K562 (cell line): Measurements from ENCODE around the gene NEK3. TPM values are rescaled to one million over a fixed set of nuclear protein-coding genes. Genes with fewer than 3 reads are reported as not detected.

ENCODE experiments used
- E2F6 ChIP-seq, 2 experiments: IDR thresholded peaks; 2 replicates each; pipeline ENCODE4 v1.6.1; 2011; ENCODE audit warnings: borderline replicate concordance in 1 of 2, control low read depth in 1 of 2, low read depth in 1 of 2, low read length in 1 of 2, mild to moderate bottlenecking in 1 of 2, mixed read lengths in 1 of 2, moderate library complexity in 1 of 2; ENCODE audit not compliant: insufficient read depth in 1 of 2, insufficient read length in 1 of 2, poor library complexity in 1 of 2, severe bottlenecking in 1 of 2; ENCODE audit errors: extremely low read depth in 1 of 2
- ETV5 ChIP-seq: sonication (generic); formaldehyde crosslinking; IDR thresholded peaks from 2 replicates; pipeline ENCODE4 v1.4.0; 2020; ENCODE audit warnings: low read depth, mild to moderate bottlenecking, missing genetic modification reagents
- NBN ChIP-seq: fragments of 450-650 bp; IDR thresholded peaks from 2 replicates; pipeline ENCODE4 v1.6.1; 2016; ENCODE audit warnings: low read depth, mild to moderate bottlenecking
- NR2C2 ChIP-seq, 2 experiments: fragments of 200-800 bp in 1 of 2; sonication (Bioruptor generic) in 1 of 2; sonication (generic) in 1 of 2; formaldehyde crosslinking in 1 of 2; IDR thresholded peaks; 2 replicates each; pipeline versions ENCODE4 v1.6.1 to v1.8.0; 2016 to 2022; ENCODE audit warnings: mild to moderate bottlenecking in 1 of 2, missing compliant biosample characterization in 1 of 2, missing genetic modification characterization in 1 of 2, missing genetic modification reagents in 1 of 2
- PHF20 ChIP-seq: fragments of 450-650 bp; IDR thresholded peaks from 2 replicates; pipeline ENCODE4 v1.6.1; 2018; ENCODE audit not compliant: partially characterized antibody
- PKNOX1 ChIP-seq: fragments of 450-650 bp; IDR thresholded peaks from 2 replicates; pipeline ENCODE4 v1.6.1; 2016
- SOX6 ChIP-seq: fragments of 450-650 bp; IDR thresholded peaks from 2 replicates; pipeline ENCODE4 v1.6.1; 2014; ENCODE audit warnings: mild to moderate bottlenecking
- ZC3H4 ChIP-seq: sonication (generic); formaldehyde crosslinking; IDR thresholded peaks from 2 replicates; pipeline ENCODE4 v1.9.0; 2021; ENCODE audit warnings: missing genetic modification reagents, borderline replicate concordance
- ZFP91 ChIP-seq: sonication (generic); formaldehyde crosslinking; IDR thresholded peaks from 2 replicates; pipeline ENCODE4 v1.8.0; 2022; ENCODE audit warnings: mild to moderate bottlenecking, missing genetic modification reagents
- polyA plus RNA-seq, 8 experiments: library from polyadenylated mRNA; depleted of rRNA in 4 of 8; stranded (reverse) in 5 of 8; unstranded in 3 of 8; fragments of >200 nt; fragmentation: Nextera tagmentation in 2 of 8; fragmentation: Illumina TruSeq in 1 of 8; extraction: Ambion mirVana in 2 of 8; extraction: Trizol in 1 of 8; gene quantifications; 2 replicates each; pipeline versions ENCODE4 v1.2.1 to v1.2.3, GENCODE V29; 2011 to 2014; ENCODE audit warnings: inconsistent platforms in 1 of 8, missing spikeins in 1 of 8
- total RNA-seq, 7 experiments: library from RNA; depleted of rRNA in 6 of 7; stranded (reverse); fragments of >200 nt in 6 of 7; fragmentation: Illumina TruSeq in 2 of 7; extraction: Trizol in 2 of 7; gene quantifications; 2 replicates each; pipeline versions ENCODE4 v1.2.1 to v1.2.3, GENCODE V29; 2011 to 2021; ENCODE audit warnings: low replicate concordance in 1 of 7
- TF ChIP-seq, protein P1 (sequence below): fragments of 450-650 bp; conservative IDR thresholded peaks from 2 replicates; pipeline ENCODE4 v1.6.1; 2016; ENCODE audit warnings: missing genetic modification characterization, low read depth, mild to moderate bottlenecking, control low read depth, missing compliant biosample characterization
- TF ChIP-seq, protein P2 (sequence below), 2 experiments: fragments of 450-650 bp in 1 of 2; sonication (generic) in 1 of 2; formaldehyde crosslinking in 1 of 2; IDR thresholded peaks in 1 of 2; conservative IDR thresholded peaks in 1 of 2; 2 replicates each; pipeline versions ENCODE4 v1.6.1 to v1.8.1; 2016 to 2023; ENCODE audit warnings: mild to moderate bottlenecking in 2 of 2, moderate library complexity in 2 of 2, inconsistent platforms in 1 of 2, missing genetic modification reagents in 1 of 2

NEK3 gene
- total and polyA plus RNA-seq, 9 of the 15 experiments (the other 6 are each of a cell fraction or from before 2014, with no cell fraction given): 6.2 to 11.0 (median 9.3) TPM

- TF ChIP-seq NBN (0 out of 2 replicates have a peak, but pooled peaks have one; percentile 22), ZC3H4 (no peak), SOX6 (0 out of 2 replicates have a peak, but pooled peaks have one; percentile 20), ZFP91 (CRISPR knock-in tag) (no peak), ETV5 (CRISPR knock-in tag) (peak; percentile 71; the same call in 1 of the 2 replicates), PHF20 (peak; percentile 97), E2F6 (IDR thresholded peaks at IDR 0.05; ENCODE audit: borderline replicate concordance in 1 of 2, extremely low read depth in 1 of 2, insufficient read depth in 1 of 2, insufficient read length in 1 of 2, low read depth in 1 of 2, low read length in 1 of 2, poor library complexity in 1 of 2, severe bottlenecking in 1 of 2) (peak; percentile 32 to 55), NR2C2 (CRISPR knock-in tag; IDR thresholded peaks at IDR 0.05) (0 out of 2 replicates have a peak, but pooled peaks have one; percentile 52), NR2C2 (tag; IDR thresholded peaks at IDR 0.05) (peak; percentile 62), PKNOX1 (peak; percentile 55; the same call in 1 of the 2 replicates)
- TF ChIP-seq, protein P1, sequence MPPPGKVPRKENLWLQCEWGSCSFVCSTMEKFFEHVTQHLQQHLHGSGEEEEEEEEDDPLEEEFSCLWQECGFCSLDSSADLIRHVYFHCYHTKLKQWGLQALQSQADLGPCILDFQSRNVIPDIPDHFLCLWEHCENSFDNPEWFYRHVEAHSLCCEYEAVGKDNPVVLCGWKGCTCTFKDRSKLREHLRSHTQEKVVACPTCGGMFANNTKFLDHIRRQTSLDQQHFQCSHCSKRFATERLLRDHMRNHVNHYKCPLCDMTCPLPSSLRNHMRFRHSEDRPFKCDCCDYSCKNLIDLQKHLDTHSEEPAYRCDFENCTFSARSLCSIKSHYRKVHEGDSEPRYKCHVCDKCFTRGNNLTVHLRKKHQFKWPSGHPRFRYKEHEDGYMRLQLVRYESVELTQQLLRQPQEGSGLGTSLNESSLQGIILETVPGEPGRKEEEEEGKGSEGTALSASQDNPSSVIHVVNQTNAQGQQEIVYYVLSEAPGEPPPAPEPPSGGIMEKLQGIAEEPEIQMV (tag): no peak
- TF ChIP-seq, protein P2, sequence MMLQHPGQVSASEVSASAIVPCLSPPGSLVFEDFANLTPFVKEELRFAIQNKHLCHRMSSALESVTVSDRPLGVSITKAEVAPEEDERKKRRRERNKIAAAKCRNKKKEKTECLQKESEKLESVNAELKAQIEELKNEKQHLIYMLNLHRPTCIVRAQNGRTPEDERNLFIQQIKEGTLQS (IDR thresholded peaks at IDR 0.05): no peak
- TF ChIP-seq, protein P2 (CRISPR knock-in tag; conservative IDR thresholded peaks at IDR 0.05): no peak
Measured at GRCh38 chr13:52194184-52194868, 34.9 kb upstream of the NEK3 start (continued).
